AG08395 (cell line): Measurements from ENCODE around the gene GALK2.
"Not testable (repeated sequence)": the region's sequence is repeated elsewhere in the genome, so short reads cannot be mapped to it uniquely, and the experiment has no call there.

Experiments
- DNase-seq: peaks from one replicate; pipeline ENCODE4 v3.0.0; 2012; ENCODE audit warnings: mixed read lengths, low spot score

Gene GALK2

DNA sequence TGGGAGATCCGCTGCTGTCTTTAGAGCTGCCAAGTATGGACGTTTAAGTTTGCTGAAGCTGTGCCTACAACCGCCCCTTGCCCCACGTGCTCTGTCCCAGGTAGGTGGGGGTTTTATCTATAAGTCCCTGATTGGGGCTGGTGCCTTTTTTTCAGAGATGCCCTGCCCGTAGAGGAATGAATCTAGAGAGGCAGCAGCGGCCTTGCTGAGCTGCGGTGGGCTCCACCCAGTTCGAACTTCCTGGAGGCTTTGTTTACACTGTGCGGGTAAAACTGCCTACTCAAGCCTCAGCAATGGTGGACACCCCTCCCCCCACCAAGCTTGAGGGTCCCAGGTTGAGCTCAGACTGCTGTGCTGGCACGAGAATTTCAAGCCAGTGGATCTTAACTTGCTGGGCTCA, 169.6 kb downstream of the GALK2 start:
- DNase-seq, result no peak

GRCh38 chr15:49343546-49343945, 173.5 kb downstream of the GALK2 start:
- DNase-seq, result no peak

DNA sequence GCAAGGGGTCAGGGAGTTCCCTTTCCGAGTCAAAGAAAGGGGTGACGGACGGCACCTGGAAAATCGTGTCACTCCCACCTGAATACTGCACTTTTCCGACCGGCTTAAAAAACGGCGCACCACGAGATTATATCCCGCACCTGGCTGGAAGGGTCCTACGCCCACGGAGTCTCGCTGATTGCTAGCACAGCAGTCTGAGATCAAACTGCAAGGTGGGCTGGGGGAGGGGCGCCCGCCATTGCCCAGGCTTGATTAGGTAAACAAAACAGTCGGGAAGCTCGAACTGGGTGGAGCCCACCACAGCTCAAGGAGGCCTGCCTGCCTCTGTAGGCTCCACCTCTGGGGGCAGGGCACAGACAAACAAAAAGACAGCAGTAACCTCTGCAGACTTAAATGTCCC, 184.4 kb downstream of the GALK2 start:
- not testable (repeated sequence) for DNase-seq

DNA sequence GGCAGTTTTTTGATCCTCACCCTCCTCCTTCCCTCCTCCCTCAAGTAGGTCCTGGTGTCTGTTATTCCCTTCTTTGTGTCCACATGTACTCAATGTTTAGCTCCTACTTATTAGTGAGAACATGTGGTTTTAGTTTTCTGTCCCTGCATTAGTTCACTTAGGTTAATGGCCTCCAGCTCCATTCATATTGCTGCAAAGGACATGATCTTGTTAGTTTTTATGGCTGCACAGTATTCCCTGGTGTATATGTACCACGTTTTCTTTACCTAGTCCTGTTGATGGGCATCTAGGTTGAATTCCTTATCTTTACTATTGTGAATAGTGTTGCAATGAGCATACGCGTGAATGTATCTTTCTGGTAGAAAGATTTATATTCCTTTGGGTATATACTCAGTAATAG, 191.3 kb downstream of the GALK2 start:
- no peak for DNase-seq

GRCh38 chr15:49366496-49366895, 196.4 kb downstream of the GALK2 start:
- no peak for DNase-seq

DNA sequence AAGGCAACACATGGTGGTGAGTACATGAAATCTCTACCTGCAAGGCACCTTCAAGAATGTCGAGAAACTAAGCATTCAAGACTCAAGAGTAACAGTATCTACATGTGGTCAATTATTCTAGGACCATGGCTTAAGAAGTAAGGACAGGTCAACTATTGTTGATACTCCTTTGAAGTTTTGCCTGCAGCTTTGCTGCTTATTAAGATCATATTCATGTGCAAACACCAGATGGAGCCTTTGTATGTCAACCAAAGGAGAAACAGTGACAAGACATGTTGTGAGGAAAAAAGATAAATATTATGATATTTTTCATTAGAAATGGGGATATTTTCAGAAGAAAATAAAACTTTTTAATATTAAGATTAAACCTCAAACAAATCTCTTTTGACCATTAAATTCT, 200.7 kb downstream of the GALK2 start:
- DNase-seq, result no peak

- no peak for DNase-seq
Measured at GRCh38 chr15:49372366-49372765, 202.3 kb downstream of the GALK2 start.

- DNase-seq, result no peak
Measured at GRCh38 chr15:49379996-49380395, 209.9 kb downstream of the GALK2 start.

DNA sequence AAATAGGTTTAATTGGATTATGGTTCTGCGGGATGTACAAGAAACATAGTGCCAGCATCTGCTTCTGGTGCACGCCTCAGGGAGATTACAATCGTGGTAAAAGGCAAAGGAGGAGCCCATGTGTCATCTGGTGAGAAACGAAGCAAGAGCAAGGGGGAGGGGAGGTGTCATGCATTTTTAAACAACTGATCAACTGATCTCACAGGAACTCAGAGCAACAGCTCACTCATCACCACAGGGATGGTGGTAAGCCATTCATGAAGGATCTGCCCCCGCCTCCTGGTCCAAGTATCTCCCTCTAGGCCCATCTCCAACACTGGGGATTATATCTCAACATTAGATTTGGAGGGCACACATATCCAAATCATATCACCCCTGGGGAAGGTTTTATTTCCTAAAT, 210.9 kb downstream of the GALK2 start:
- no peak for DNase-seq
